GM18511 (cell line): ENCODE results near the gene DNAJC6.
A peak's percentile ranks its signal among the peaks of the same experiment; 100 is the strongest.
"Not testable (repeated sequence)": the region's sequence is repeated elsewhere in the genome, so short reads cannot be mapped to it uniquely, and the experiment has no call there.

Experiments used
- ATAC-seq: cut with Tn5 transposase; IDR thresholded peaks from one replicate; pipeline ENCODE4 v1.9.1; 2021; ENCODE audit warnings: mild to moderate bottlenecking, moderate library complexity; ENCODE audit not compliant: unreplicated experiment

Gene DNAJC6

GRCh38 chr1:65355031-65355712, 45.8 kb downstream of the DNAJC6 start:
- no peak for ATAC-seq

- no peak for ATAC-seq
Observed at GRCh38 chr1:65357291-65357960, 48.1 kb downstream of the DNAJC6 start.

DNA sequence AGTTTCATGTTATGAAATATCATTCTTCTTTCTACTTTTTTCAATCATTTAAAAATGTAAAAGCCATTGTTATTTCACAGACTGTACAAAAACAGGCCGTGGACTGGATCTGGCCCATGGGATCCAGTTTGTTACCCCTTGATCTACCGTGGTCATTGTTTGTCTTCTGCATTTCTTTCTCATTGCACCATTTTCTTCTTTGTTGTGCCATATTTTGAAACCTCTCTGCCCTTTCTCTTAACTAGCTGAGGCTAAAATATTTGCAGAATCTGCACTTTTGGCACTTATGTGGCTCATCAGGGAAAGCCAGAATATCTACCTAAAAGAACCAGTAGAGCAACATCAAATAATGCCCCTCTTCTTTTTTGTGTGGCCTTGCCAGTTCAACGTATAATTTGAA, 50.5 kb downstream of the DNAJC6 start:
- no peak for ATAC-seq

- ATAC-seq, result no peak
Observed at GRCh38 chr1:65360648-65361047, 51.3 kb downstream of the DNAJC6 start.

- ATAC-seq, result no peak
Observed at GRCh38 chr1:65362545-65362944, 53.2 kb downstream of the DNAJC6 start.

- no peak for ATAC-seq
Observed at GRCh38 chr1:65363484-65363883, 54.1 kb downstream of the DNAJC6 start.

GRCh38 chr1:65368403-65368802, 59.1 kb downstream of the DNAJC6 start:
- ATAC-seq, result no peak

DNA sequence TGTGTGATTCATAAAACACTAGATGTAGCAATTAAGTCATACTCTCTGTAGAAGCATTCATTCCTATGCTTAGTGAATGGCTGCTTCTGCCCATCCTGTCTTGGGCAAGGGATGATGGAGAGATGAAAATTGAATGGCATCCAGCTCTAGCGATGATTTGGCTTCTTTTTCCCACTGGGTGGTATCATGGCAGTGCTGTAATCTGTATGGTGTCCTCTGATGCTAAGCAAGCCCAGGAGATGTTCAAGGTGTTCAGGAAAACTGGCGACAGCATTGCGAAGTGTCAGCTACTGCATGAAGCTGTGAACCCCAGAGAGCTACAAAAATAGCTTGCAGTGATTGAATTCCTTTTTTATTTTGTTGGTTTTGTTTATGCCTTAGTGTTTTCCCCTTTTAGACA, 62.2 kb downstream of the DNAJC6 start:
- ATAC-seq, result no peak

- no peak for ATAC-seq
Observed at GRCh38 chr1:65372557-65372956, 63.2 kb downstream of the DNAJC6 start.

DNA sequence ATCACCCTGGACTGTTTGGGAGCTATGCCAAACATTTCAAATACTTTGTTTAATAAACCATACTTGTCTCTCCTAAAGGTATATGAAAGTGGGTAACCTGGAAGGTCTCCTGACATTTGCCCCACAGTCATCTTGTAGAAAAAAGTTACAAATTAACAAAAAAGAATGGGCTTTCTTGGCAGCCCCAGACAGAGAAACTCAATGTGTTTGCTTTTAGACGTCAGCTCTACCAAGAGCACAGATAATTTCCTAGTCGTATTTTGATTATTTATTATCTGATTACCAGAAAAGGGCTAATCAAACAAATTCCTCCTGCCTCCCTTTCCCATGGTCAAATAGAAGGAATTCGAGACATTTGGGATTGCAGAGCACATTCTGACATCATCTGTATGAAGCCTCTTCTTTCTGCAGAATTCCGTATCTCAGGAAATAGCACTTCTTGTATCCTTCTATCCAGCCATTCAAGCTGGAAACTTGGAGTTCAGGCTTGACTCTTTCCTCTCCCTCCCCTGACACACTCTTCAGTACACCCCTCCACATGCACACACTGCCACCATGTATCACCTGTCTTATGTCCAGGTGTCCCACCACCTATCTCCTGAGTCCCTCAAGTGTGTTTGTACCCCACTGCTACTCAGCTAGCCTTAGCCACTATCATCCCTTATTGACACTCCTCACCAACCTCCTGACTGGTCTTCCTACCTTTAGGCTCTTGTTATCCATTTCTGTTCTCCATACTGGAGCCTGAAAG, 68.3 kb downstream of the DNAJC6 start:
- ATAC-seq, result no peak

GRCh38 chr1:65378247-65378946, 69.1 kb downstream of the DNAJC6 start:
- no peak for ATAC-seq

- not testable (repeated sequence) for ATAC-seq
Observed at GRCh38 chr1:65384426-65384825, 75.1 kb downstream of the DNAJC6 start.

GRCh38 chr1:65386439-65386838, 77.1 kb downstream of the DNAJC6 start:
- ATAC-seq, result no peak

DNA sequence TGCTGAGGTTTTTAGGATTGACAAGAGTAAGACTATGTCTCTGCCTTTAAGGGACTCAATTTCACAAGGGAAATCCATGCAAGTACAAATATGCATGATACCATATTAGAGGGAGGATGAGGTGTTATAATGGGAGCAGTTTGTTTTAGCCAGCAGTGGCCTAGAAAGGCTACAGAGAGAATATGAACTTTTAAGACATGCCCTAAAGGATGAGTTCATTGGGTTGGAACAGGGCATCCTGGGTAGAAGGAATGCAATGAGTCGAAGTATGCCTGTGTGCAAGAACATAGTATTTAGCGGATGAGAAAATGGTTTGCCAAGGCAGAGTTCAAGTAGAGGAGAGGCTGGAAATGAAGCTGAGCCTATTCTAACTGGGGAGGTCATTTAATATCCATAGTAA, 78.5 kb downstream of the DNAJC6 start:
- no peak for ATAC-seq

DNA sequence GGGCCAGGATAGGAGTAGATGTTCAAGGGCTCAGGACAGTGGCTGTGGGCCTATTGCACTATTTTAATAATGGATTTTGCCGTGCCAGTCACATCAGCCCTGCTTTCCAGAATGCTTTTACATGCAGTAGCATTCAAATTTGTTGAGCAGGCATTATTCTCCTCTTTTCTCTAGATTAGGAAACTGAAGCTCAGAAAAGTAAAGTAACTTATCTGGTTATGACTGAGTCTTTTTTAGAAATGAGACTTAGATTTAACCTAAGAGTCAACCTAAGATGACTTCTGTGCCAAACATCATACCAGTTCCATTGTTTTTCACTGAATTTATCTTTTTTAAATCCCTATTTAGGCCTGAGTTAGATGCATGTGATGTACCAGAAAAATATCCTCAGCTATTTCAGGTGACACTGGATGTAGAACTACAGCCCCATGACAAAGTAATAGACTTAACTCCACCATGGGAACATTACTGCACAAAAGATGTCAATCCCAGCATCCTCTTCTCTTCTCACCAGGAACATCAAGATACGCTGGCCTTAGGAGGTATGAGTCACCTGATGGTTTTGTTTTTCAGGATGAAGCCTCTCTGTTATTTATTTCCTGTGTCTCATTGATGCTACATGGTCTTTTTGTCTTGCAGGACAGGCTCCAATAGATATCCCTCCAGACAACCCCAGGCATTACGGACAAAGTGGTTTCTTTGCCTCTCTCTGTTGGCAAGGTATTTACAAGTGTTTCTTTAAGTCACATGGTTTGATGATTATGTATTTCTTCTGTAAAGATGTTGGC, 79.8 kb downstream of the DNAJC6 start:
- ATAC-seq, result no peak

GRCh38 chr1:65392497-65392896, 83.2 kb downstream of the DNAJC6 start:
- no peak for ATAC-seq

DNA sequence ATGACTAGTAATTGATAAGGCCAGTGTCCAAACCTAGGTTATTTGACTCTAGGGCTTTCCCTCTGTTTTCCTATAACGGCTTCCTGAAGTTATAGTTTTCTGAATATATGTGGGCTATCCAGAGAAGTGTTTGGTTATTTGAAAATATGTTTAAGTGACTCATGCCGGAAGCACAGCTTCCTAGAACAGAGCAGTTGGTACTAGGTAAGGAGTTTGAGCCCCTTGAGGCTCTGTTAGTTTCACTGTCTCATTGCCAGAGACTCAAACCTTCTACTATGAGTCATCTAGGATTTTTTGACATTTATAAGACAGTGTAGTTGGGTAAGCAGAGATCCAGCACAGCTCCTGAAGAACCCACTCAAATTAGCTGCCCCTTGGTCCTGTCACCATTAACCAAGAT, 84.0 kb downstream of the DNAJC6 start:
- ATAC-seq, result peak; percentile 94

DNA sequence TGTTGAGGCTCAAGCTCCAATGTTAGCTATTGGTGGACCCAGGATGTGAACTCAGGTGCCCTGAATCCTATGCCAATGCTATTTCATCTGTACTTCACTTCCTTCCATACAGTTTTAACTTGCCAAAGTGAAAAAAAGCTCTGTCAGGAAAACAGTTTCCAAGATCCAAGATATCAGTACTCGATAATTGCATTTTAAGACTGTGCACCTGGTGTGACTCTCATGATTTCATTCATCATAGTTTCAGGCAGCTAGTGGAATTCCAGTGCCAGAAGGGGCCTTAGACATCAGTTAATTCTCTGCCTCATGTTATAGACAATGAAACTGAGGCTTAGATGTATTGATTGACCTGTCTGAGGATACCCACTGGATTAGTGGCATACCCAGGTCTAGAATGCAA, 84.6 kb downstream of the DNAJC6 start:
- ATAC-seq, result peak; percentile 2

DNA sequence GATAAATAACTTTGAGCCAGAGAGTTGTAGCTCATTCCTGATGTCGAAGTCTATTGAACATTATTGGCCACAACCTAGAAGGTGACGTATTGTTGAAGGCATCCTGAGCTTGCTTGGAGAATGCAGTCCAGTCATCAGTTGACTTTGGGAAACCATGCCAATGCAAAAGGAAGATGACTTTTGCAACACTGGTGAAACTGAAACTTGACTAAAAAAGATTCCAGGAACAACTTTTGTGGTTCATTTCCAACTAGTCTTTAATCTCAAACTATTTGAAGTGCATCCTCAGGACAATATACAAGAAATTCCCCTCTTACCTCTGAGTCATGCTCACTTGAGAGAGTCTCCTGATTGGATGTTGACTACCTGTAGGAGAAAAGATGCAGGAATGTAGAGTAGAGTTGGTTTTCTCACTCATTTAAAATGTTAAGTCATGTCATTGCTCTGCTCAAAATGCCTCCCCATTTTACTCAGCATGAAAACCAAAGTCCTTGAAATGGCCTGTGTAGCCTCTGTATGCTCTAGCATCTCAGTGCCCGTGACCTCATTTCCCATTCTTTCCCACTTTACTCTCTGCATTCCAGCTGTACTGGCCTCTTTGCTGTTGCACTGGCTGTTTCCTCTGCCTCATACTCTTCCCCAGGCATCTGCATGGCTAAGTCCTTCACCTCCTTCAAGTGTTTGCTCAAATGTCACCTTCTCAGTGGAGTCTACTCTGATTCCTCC, 86.7 kb downstream of the DNAJC6 start:
- no peak for ATAC-seq

DNA sequence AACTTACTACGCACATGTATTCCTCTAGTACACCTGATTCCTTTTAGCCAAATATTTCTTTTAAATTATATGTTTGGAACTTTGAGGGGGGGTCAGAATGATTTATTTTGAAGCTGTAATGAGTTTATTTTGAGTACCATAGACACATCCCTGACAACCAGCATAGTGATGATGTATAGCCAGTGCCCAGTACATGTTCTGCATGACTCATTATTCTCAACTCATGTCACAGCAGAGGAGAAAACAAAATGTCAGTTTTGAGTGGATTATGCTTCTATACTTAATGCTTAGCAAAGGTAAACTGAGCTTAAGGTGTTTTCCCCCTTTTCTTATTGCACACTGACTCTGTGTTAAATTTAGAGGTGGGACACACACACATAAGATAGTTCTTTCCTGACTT, 88.7 kb downstream of the DNAJC6 start:
- ATAC-seq, result no peak
